SK-N-MC (cell line): Measurements from ENCODE around the gene STAG1.

Source experiments
- EZH2 ChIP-seq: fragments of 200-600 bp; sonication (generic); IDR thresholded peaks from one replicate; pipeline ENCODE4 v1.6.1; 2017; ENCODE audit warnings: antibody characterized with exemption
- FOXP2 ChIP-seq: optimal IDR thresholded peaks from 2 replicates; pipeline ENCODE3; 2011; ENCODE audit warnings: mild to moderate bottlenecking, moderate library complexity; ENCODE audit not compliant: insufficient read depth; ENCODE audit errors: extremely low read length, control extremely low read depth
- POLR2AphosphoS5 ChIP-seq: IDR thresholded peaks from 2 replicates; pipeline ENCODE4 v1.6.1; 2012; ENCODE audit warnings: mild to moderate bottlenecking, low read depth, low read length, borderline replicate concordance

DNA sequence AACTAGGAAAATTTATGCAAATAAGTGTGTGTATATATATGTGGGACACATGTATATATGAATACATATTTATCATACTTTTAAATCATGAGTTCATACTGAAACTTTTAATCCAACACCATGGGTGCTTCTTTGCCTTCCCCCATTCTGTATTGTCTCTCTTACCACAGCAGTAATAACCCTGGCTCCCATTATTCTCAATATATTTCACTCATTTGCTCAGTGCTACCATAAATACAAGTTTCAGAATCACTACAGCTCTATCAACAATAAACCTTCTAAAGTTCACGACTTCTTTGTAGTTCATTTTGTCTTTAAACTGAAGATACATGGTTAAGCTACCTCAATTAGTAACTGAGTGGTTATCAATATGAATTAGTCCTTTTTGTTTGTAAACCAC is 419.9 kb downstream of the STAG1 start:
- TF ChIP-seq POLR2AphosphoS5 (no peak), EZH2 (no peak), FOXP2 (no peak)
